ENCODE results near the gene PDGFC. TPM values are rescaled to one million over a fixed set of nuclear protein-coding genes. Genes with fewer than 3 reads are reported as not detected.

Gene PDGFC
- total and polyA plus RNA-seq, 8 donors = 4.9 to 39.8 (median 10.8) TPM

DNA sequence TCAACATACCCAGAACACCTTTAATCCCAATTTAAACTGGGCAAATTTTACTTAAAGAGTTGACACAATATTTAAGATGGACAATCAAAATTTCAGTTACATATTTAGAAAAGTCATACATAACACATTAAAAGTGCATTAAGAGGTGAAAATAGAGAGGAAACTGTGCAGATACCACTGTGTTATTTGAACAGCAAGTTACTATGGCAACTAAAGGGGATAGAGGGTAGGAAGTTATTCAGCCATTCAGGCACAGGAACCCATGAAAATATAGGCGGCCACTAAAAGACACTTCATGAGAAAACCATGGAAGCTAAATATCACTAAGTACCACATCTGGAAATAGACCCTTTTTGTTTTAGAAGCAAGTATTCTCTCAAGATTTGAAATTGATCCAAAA, 75.1 kb downstream of the PDGFC start:
- Histone ChIP-seq H3K27ac (no peak overlapping the region), H3K27me3 (no peaks in the 10 kb centered on the region), H3K36me3 (no peaks in the 10 kb centered on the region), H3K4me1 (peaks cover 0 to 15% (median 2%) of the 10 kb centered on the region in 4 donors), H3K9me3 (no peaks in the 10 kb centered on the region), H3K4me3 (no peak overlapping the region)
- peak in 1 of 2 donors; percentile 13 for DNase-seq
- WGBS, 5 donors = 70 to 90% (median 88%) methylated on average over 1 of the region's 1 CpG
- intact Hi-C loops (cut with DNase I; ENCODE audit: low total_unique reads) = no loop called here
- no peak for TF ChIP-seq EP300 (IDR thresholded peaks at IDR 0.05)
- no peak for TF ChIP-seq POLR2A (IDR thresholded peaks at IDR 0.05)
- TF ChIP-seq, protein P1, sequence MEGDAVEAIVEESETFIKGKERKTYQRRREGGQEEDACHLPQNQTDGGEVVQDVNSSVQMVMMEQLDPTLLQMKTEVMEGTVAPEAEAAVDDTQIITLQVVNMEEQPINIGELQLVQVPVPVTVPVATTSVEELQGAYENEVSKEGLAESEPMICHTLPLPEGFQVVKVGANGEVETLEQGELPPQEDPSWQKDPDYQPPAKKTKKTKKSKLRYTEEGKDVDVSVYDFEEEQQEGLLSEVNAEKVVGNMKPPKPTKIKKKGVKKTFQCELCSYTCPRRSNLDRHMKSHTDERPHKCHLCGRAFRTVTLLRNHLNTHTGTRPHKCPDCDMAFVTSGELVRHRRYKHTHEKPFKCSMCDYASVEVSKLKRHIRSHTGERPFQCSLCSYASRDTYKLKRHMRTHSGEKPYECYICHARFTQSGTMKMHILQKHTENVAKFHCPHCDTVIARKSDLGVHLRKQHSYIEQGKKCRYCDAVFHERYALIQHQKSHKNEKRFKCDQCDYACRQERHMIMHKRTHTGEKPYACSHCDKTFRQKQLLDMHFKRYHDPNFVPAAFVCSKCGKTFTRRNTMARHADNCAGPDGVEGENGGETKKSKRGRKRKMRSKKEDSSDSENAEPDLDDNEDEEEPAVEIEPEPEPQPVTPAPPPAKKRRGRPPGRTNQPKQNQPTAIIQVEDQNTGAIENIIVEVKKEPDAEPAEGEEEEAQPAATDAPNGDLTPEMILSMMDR (IDR thresholded peaks at IDR 0.05) = no peak
- TF ChIP-seq POLR2AphosphoS5 (IDR thresholded peaks at IDR 0.05) = no peak

DNA sequence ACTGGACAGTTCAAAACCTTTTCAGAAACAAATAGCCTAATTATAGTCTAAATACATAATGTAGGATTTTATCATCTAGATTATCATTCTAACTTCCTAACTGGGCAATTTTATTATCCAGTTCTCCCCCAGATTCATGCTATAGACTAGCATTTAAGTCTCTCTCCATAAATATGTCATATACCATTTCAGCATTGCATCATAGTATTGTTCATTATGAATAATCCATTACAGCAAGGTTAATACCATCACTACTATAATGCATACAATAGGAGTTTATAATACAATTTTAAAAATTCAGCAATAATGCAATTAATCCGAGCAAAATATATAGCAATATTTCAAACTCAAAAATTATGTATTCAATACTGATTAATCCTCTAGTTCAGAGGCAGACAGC, 77.4 kb downstream of the PDGFC start:
- no peaks in the 10 kb centered on the region for H3K36me3 ChIP-seq
- intact Hi-C loops (cut with DNase I; ENCODE audit: low total_unique reads) = no loop called here
- 90 to 98% (median 94%) methylated on average over 1 of the region's 1 CpG for WGBS, 5 donors
- H3K9me3 ChIP-seq = no peaks in the 10 kb centered on the region
- H3K4me1 ChIP-seq = peaks cover 0 to 25% (median 8%) of the 10 kb centered on the region in 4 donors
- H3K27ac ChIP-seq = no peak overlapping the region
- no peak overlapping the region for H3K4me3 ChIP-seq
- no peak for TF ChIP-seq EP300 (IDR thresholded peaks at IDR 0.05)
- no peak for TF ChIP-seq POLR2A (IDR thresholded peaks at IDR 0.05)
- TF ChIP-seq, protein P1 (IDR thresholded peaks at IDR 0.05) = no peak
- TF ChIP-seq POLR2AphosphoS5 (IDR thresholded peaks at IDR 0.05) = no peak
- no peak for DNase-seq
- no peaks in the 10 kb centered on the region for H3K27me3 ChIP-seq

DNA sequence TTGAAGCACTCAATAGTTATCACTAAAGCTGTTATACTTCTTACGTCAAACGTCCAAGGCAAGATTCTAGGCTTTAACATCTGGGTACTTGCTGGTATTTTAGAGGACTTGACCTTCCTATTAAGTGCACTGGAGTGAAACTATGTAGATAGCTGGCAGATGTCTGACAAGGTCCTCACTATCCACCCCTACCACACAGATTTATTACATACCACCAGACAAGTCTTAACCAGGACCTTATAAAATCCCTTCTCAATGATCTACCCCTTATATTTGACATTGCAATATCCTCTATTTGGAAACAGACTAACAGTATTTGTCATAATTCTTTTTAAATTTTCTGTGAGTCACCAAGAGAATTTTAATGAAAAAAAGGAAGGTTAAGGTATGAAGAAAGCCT, 78.8 kb downstream of the PDGFC start:
- no peaks in the 10 kb centered on the region for H3K36me3 ChIP-seq
- no peaks in the 10 kb centered on the region for H3K27me3 ChIP-seq
- TF ChIP-seq POLR2AphosphoS5 (IDR thresholded peaks at IDR 0.05) = no peak
- TF ChIP-seq POLR2A (IDR thresholded peaks at IDR 0.05) = no peak
- TF ChIP-seq, protein P1 (IDR thresholded peaks at IDR 0.05) = no peak
- no peak for TF ChIP-seq EP300 (IDR thresholded peaks at IDR 0.05)
- DNase-seq = no peak
- WGBS, 5 donors = 58 to 73% (median 65%) methylated on average over 2 of the region's 2 CpGs
- no peak overlapping the region for H3K4me3 ChIP-seq
- peaks cover 0 to 17% (median 6%) of the 10 kb centered on the region in 4 donors for H3K4me1 ChIP-seq
- intact Hi-C loops (cut with DNase I; ENCODE audit: low total_unique reads) = no loop called here
- no peaks in the 10 kb centered on the region for H3K9me3 ChIP-seq
- H3K27ac ChIP-seq = no peak overlapping the region

- DNase-seq = no peak
- intact Hi-C loops (cut with DNase I; ENCODE audit: low total_unique reads) = no loop called here
- H3K4me3 ChIP-seq = no peak overlapping the region
- H3K27ac ChIP-seq = no peak overlapping the region
- no peak for TF ChIP-seq EP300 (IDR thresholded peaks at IDR 0.05)
- TF ChIP-seq, protein P1 (IDR thresholded peaks at IDR 0.05) = no peak
- no peak for TF ChIP-seq POLR2A (IDR thresholded peaks at IDR 0.05)
- no peak for TF ChIP-seq POLR2AphosphoS5 (IDR thresholded peaks at IDR 0.05)
- H3K4me1 ChIP-seq = peaks cover 0 to 11% (median 5%) of the 10 kb centered on the region in 4 donors
- H3K9me3 ChIP-seq = no peaks in the 10 kb centered on the region
- 84 to 93% (median 87%) methylated on average over 8 of the region's 8 CpGs for WGBS, 5 donors
- H3K27me3 ChIP-seq = no peaks in the 10 kb centered on the region
- no peaks in the 10 kb centered on the region for H3K36me3 ChIP-seq
Measured at GRCh38 chr4:156889616-156890594, 81.7 kb downstream of the PDGFC start.

All from stomach (tissue), 9 donors.